ENCODE results near the gene HRH4.

The HRH4 gene

GRCh38 chr18:24460388-24460787 is at the start of gene HRH4:
Gene HRH4 (plus strand): TSS chr18:24460637. CDS start chr18:24460729, 92 bp downstream.
- no peak for DNase-seq (ENCODE audit: low read depth)

GRCh38 chr18:24413148-24413547 is 47.3 kb upstream of the HRH4 start:
- DNase-seq (ENCODE audit: low read depth) = no peak

- no peak for DNase-seq (ENCODE audit: low read depth)
These were observed 46.0 kb upstream of the HRH4 start for GRCh38 chr18:24414349-24415003.

- no peak for DNase-seq (ENCODE audit: low read depth)
These were observed 43.0 kb upstream of the HRH4 start for GRCh38 chr18:24417480-24417879.

GRCh38 chr18:24420551-24420950 is 39.9 kb upstream of the HRH4 start:
- no peak for DNase-seq (ENCODE audit: low read depth)

- DNase-seq (ENCODE audit: low read depth) = no peak
These were observed 38.6 kb upstream of the HRH4 start for GRCh38 chr18:24421831-24422230.

GRCh38 chr18:24426073-24426397 is 34.4 kb upstream of the HRH4 start:
- DNase-seq (ENCODE audit: low read depth) = no peak

GRCh38 chr18:24426398-24427294 is 33.8 kb upstream of the HRH4 start, which contains the start of gene IMPACT:
Gene IMPACT (plus strand): TSS chr18:24426670. CDS start chr18:24426757, 87 bp downstream.
- peak; percentile 47 for DNase-seq (ENCODE audit: low read depth)

GRCh38 chr18:24427484-24427883 is 33.0 kb upstream of the HRH4 start:
- DNase-seq (ENCODE audit: low read depth) = no peak

GRCh38 chr18:24428709-24429108 is 31.7 kb upstream of the HRH4 start:
- DNase-seq (ENCODE audit: low read depth) = no peak

- no peak for DNase-seq (ENCODE audit: low read depth)
These were observed 31.2 kb upstream of the HRH4 start for GRCh38 chr18:24429188-24429587.

- no peak for DNase-seq (ENCODE audit: low read depth)
These were observed 27.8 kb upstream of the HRH4 start for GRCh38 chr18:24432618-24433017.

- no peak for DNase-seq (ENCODE audit: low read depth)
These were observed 23.5 kb upstream of the HRH4 start for GRCh38 chr18:24436939-24437338.

GRCh38 chr18:24443870-24444269 is 16.6 kb upstream of the HRH4 start:
- DNase-seq (ENCODE audit: low read depth) = no peak

- no peak for DNase-seq (ENCODE audit: low read depth)
These were observed 14.0 kb upstream of the HRH4 start for GRCh38 chr18:24446453-24446852.

GRCh38 chr18:24446953-24447538 is 13.4 kb upstream of the HRH4 start:
- no peak for DNase-seq (ENCODE audit: low read depth)

- no peak for DNase-seq (ENCODE audit: low read depth)
These were observed 12.5 kb upstream of the HRH4 start for GRCh38 chr18:24447961-24448360.

- DNase-seq (ENCODE audit: low read depth) = no peak
These were observed 3.9 kb upstream of the HRH4 start for GRCh38 chr18:24456549-24456948.

GRCh38 chr18:24459772-24460171 is 665 bp upstream of the HRH4 start:
- DNase-seq (ENCODE audit: low read depth) = no peak

GRCh38 chr18:24461996-24462395 is 1.6 kb downstream of the HRH4 start:
- DNase-seq (ENCODE audit: low read depth) = no peak

- no peak for DNase-seq (ENCODE audit: low read depth)
These were observed 2.7 kb downstream of the HRH4 start for GRCh38 chr18:24462838-24463775.

GRCh38 chr18:24465486-24465885 is 5.0 kb downstream of the HRH4 start:
- DNase-seq (ENCODE audit: low read depth) = no peak
